22Rv1 (cell line): Measurements from ENCODE around the gene RASD2.
"Not testable (repeated sequence)": the region's sequence is repeated elsewhere in the genome, so short reads cannot be mapped to it uniquely, and the experiment has no call there.

Experiments used
- H3K27ac ChIP-seq: fragments of 450-650 bp; 2 replicates; pipeline ENCODE4 v1.5.1; 2017
- ZFX ChIP-seq: fragments of 450-650 bp; IDR thresholded peaks from 2 replicates; pipeline ENCODE4 v1.6.1; 2017; ENCODE audit warnings: antibody characterized with exemption, borderline replicate concordance
- TF ChIP-seq, protein P1 (sequence below): fragments of 450-650 bp; IDR thresholded peaks from 2 replicates; pipeline ENCODE4 v1.5.1; 2017; ENCODE audit warnings: mild to moderate bottlenecking

RASD2 gene

DNA sequence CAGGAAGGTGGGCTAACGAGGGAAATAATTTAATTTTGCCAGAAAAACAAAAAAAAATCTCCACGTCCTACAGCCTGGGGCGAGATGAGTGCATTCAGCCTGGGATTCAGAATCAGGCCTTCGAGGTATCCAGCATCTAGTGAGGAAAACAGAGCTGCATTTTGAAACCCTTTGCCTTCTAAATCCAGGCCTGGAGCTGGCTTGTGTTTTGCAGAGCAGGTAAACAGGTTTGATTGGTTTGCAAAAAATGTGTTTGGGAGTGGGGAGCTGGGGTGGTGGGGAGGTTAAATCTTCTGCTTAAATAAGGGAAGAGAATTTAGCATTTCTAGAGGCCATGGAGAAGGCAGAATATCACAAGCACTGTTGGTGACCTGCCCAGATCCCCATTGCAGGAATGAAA is 29.7 kb upstream of the RASD2 start:
- TF ChIP-seq, protein P1, sequence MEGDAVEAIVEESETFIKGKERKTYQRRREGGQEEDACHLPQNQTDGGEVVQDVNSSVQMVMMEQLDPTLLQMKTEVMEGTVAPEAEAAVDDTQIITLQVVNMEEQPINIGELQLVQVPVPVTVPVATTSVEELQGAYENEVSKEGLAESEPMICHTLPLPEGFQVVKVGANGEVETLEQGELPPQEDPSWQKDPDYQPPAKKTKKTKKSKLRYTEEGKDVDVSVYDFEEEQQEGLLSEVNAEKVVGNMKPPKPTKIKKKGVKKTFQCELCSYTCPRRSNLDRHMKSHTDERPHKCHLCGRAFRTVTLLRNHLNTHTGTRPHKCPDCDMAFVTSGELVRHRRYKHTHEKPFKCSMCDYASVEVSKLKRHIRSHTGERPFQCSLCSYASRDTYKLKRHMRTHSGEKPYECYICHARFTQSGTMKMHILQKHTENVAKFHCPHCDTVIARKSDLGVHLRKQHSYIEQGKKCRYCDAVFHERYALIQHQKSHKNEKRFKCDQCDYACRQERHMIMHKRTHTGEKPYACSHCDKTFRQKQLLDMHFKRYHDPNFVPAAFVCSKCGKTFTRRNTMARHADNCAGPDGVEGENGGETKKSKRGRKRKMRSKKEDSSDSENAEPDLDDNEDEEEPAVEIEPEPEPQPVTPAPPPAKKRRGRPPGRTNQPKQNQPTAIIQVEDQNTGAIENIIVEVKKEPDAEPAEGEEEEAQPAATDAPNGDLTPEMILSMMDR, result no peak
- TF ChIP-seq ZFX, result no peak
- H3K27ac ChIP-seq, result no peak overlapping the region

DNA sequence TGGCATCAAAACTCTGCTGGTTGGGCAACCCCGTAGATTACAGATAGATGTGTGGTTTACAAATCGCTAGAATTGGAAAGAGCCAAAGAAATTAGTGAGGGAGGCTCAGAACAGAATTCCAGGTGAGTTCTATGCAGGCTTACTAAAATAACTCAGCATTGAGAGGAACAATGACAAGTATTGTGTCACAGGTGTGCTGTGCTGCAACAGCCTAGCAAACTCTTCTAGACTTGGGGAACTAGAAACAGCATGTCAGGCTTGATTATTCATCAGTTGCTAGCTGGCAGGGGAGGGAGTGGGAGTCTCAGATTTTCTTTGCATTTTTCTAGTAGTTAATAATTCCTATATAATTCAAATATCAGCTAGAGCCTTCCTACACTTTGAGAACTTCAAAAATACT is 26.3 kb upstream of the RASD2 start:
- no peak overlapping the region for H3K27ac ChIP-seq
- TF ChIP-seq, protein P1, result no peak
- TF ChIP-seq ZFX, result no peak

DNA sequence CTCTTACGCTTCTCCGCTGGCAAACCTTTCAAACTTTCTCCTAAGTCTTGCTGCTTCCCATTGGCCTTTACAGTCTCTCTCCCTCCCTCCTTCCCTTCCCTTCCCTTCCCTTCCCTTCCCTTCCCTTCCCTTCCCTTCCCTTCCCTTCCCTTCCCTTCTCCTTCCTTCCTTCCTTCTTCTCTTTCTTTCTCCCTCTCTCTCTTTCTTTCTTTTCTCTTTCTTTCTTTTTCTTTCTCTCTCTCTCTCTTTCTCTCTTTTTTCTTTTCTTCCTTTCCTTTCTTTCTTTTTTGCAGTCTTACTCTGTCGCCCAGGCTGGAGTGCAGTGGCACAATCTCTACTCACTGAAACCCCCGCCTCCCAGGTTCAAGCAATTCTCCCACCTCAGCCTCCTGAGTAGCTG is 24.7 kb upstream of the RASD2 start:
- not testable (repeated sequence) for H3K27ac ChIP-seq

DNA sequence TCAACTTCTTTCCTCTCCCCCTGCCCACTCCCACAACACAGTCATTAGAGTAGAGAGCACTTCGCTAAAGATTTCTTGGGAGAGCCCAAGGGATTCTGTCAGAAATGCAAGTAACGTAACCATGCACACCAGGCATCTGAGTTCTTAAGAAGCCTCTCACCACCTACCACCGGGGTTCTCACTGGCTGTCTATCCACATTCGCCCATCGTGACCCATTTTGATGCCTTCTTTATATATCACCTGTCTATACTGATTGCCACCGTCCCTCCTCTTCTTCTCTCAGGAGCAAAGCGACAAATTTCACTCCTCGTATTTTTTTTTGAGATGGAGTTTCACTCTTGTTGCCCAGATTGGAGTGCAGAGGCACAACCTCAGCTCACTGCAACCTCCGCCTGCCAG is 23.9 kb upstream of the RASD2 start:
- H3K27ac ChIP-seq, result no peak overlapping the region
- no peak for TF ChIP-seq ZFX
- TF ChIP-seq, protein P1, result no peak

DNA sequence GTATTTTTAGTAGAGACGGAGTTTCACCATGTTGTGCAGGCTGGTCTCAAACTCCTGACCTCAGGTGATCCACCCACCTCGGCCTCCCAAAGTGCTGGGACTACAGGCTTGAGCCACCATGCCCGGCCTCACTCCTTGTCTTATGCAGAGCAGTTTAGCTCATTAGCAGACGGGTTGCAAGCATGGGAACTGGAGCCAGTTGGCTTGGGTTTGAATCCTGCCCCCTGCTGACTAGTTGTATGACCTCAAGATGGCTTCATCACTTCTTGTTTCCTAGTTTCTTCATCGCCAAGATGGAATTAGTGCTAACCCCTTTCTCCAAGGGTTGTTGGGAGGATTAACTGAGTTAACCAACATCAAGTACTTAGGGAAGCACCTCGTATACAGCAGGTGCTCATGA is 23.4 kb upstream of the RASD2 start:
- H3K27ac ChIP-seq, result no peak overlapping the region
- no peak for TF ChIP-seq ZFX
- TF ChIP-seq, protein P1, result no peak

DNA sequence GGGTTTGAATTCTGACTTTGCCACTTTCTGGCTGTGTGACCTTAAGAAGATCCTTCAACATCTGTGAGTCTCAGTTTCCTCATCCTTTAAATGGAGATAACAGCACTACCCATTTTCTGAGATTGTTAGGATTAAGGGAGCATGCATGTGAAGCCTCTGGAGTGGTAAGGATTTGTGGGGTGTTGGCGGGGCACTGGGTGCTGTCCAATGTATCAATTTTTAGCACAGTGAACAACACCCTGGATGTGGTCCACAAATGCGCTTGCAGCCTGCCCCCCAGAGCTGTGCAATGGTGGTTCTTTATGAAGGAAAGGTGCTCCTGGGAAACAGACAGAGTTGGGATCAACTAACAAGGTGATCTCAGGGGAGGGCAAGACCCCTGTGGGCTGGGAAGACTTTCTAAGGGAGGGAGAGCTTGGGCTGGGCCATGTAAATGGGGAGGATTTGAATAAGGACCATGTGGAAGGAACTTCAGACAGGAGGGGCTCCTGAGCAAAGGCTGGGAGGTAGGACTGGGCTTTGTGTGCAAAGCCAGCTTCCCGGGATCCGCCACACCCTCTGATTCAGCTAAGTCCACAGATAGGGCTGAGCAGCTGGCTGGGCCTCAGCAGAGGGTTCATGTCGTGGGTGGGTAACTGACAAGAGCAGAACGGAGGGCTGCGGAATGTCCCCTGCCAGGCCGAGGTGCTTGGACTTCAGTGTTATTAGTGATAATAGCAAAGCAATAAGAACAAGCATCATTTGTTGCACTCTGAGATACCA is 22.7 kb upstream of the RASD2 start:
- H3K27ac ChIP-seq, result no peak overlapping the region
- TF ChIP-seq, protein P1, result no peak
- no peak for TF ChIP-seq ZFX

DNA sequence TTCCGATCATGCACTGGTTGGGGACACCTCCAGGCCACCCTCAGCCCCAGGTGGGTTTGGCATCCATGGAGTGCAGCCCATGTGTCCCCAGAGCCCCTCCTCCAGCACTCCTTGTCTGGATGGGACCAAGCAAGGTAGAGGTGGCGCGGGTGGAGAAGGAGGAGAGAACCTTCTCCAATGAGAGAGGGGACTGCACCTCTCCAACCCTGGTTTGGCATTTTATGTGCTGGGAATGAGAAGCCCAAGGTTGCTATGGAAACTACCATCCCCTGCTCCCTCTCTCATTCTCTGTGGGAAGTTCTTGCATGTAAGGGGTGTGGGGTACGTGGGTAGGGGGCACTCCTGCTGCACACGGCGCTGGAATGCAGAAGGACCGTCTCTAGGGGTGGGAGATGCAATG is 21.8 kb upstream of the RASD2 start:
- H3K27ac ChIP-seq, result no peak overlapping the region
- TF ChIP-seq, protein P1, result no peak
- TF ChIP-seq ZFX, result no peak

DNA sequence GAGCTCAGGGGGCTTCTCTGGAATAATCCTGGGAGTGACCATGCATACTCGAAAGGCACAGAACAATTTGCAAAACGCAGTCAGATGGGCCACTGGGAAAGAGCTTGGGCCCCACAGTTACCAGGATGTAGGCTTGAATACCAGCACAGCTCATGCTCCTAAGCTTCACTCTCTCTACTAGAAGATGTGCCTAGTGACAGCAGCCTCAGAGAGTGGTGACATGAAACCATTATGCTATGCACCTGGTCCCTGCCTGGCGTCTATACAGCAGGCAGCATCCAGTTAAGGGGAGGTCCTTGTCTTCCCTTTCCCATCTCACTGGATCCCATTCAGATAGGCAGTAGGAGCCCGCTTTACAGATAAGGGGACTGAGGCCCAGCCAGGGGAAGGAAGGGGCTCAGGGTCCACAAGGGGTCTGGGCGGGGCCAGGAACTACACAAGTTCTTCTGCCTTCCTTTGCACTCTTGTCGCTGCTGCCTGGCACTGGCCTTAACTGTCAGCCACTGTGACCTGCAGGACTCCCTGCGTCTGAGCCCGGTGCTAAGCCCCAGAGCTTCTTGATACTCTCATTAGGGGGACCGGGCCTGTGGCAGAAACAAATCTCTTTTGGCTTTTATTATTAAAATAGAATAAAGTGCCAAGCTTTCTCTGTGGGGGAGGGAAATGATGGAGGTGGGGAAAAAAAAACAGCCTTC is 21.2 kb upstream of the RASD2 start:
- H3K27ac ChIP-seq, result no peak overlapping the region
- TF ChIP-seq, protein P1, result no peak
- TF ChIP-seq ZFX, result no peak
